Keratinocyte (primary cell): ENCODE measurements around the gene ERBB3. TPM values are rescaled to one million over a fixed set of nuclear protein-coding genes. Genes with fewer than 3 reads are reported as not detected.

Experiments
- DNase-seq: peaks from one replicate; pipeline ENCODE4 v3.0.0-alpha.2; 2011; ENCODE audit warnings: low read depth, missing footprints, low spot score
- FAIRE-seq: peaks from 2 replicates; lab custom pipeline; 2011; peaks lifted over from hg19 to GRCh38; lab: Jason Lieb, UNC
- H2AFZ ChIP-seq: 2 replicates; pipeline ENCODE4 v1.6.0; 2012; ENCODE audit warnings: low read length, control low read depth, inconsistent platforms; ENCODE audit not compliant: control insufficient read depth
- H3K27ac ChIP-seq: 2 replicates; pipeline ENCODE4 v1.5.1; 2011; ENCODE audit warnings: low read length; ENCODE audit not compliant: control insufficient read depth, insufficient read depth
- H3K27me3 ChIP-seq: 3 replicates; pipeline ENCODE4 v1.6.0; 2011; ENCODE audit warnings: low read length; ENCODE audit not compliant: control insufficient read depth, insufficient read depth; ENCODE audit errors: extremely low read depth
- H3K36me3 ChIP-seq, 2 experiments: 2 replicates in 1 of 2; 3 replicates in 1 of 2; pipeline ENCODE4 v1.5.1; 2011; ENCODE audit warnings: low read length in 2 of 2, mild to moderate bottlenecking in 1 of 2; ENCODE audit not compliant: control insufficient read depth in 2 of 2, insufficient read depth in 2 of 2; ENCODE audit errors: extremely low read depth in 1 of 2
- H3K4me1 ChIP-seq: 3 replicates; pipeline ENCODE4 v1.5.1; 2011; ENCODE audit warnings: low read length; ENCODE audit not compliant: control insufficient read depth, insufficient read depth; ENCODE audit errors: extremely low read depth
- H3K4me2 ChIP-seq: 3 replicates; pipeline ENCODE4 v1.6.0; 2011; ENCODE audit warnings: low read depth, low read length; ENCODE audit not compliant: control insufficient read depth, insufficient read depth; ENCODE audit errors: extremely low read depth
- H3K4me3 ChIP-seq, 3 experiments: fragments of 200-600 bp in 1 of 3; sonication (generic) in 1 of 3; 2 replicates in 2 of 3; 3 replicates in 1 of 3; pipeline ENCODE4 v1.5.1; 2011 to 2016; ENCODE audit warnings: low read length in 3 of 3, mild to moderate bottlenecking in 3 of 3, control low read depth in 2 of 3, inconsistent platforms in 1 of 3, low read depth in 1 of 3, mixed read lengths in 1 of 3, mixed run types in 1 of 3, moderate library complexity in 1 of 3; ENCODE audit not compliant: control insufficient read depth in 2 of 3, insufficient read depth in 2 of 3; ENCODE audit errors: extremely low read depth in 1 of 3
- H3K79me2 ChIP-seq: 2 replicates; pipeline ENCODE4 v1.6.0; 2012; ENCODE audit warnings: low read length; ENCODE audit not compliant: control insufficient read depth, insufficient read depth
- H3K9ac ChIP-seq: 3 replicates; pipeline ENCODE4 v1.6.0; 2011; ENCODE audit warnings: low read length; ENCODE audit not compliant: control insufficient read depth, insufficient read depth; ENCODE audit errors: extremely low read depth
- H3K9me1 ChIP-seq: 3 replicates; pipeline ENCODE4 v1.6.0; 2011; ENCODE audit warnings: low read length; ENCODE audit not compliant: control insufficient read depth, insufficient read depth; ENCODE audit errors: extremely low read depth
- H3K9me3 ChIP-seq: 2 replicates; pipeline ENCODE4 v1.5.1; 2012; ENCODE audit warnings: low read depth, low read length; ENCODE audit not compliant: control insufficient read depth
- H4K20me1 ChIP-seq: 3 replicates; pipeline ENCODE4 v1.6.0; 2011; ENCODE audit warnings: low read length; ENCODE audit not compliant: control insufficient read depth, insufficient read depth; ENCODE audit errors: extremely low read depth
- CTCF ChIP-seq, 3 experiments: IDR thresholded peaks in 1 of 3; conservative IDR thresholded peaks in 1 of 3; optimal IDR thresholded peaks in 1 of 3; 2 replicates in 2 of 3; 3 replicates in 1 of 3; pipeline versions ENCODE3 to v1.5.1; 2011; ENCODE audit warnings: low read length in 3 of 3, mild to moderate bottlenecking in 3 of 3, moderate library complexity in 2 of 3, control low read depth in 1 of 3, inconsistent platforms in 1 of 3; ENCODE audit not compliant: insufficient read depth in 2 of 3; ENCODE audit errors: extremely low read depth in 1 of 3
- EZH2 ChIP-seq: IDR thresholded peaks from one replicate; pipeline ENCODE4 v1.6.1; 2012; ENCODE audit warnings: inconsistent platforms, mild to moderate bottlenecking, low read length, moderate library complexity
- dilution Hi-C: fragments of 300-500 bp; cut with MboI; formaldehyde crosslinking; loops from one replicate; pipeline ENCODE4 v1.7.0; 2020; ENCODE audit warnings: low sequenced_read_pairs; ENCODE audit not compliant: extremely low pct_ligation_motif_present
- polyA plus RNA-seq, 5 experiments: library from polyadenylated mRNA; depleted of rRNA in 3 of 5; stranded (reverse) in 3 of 5; stranded (forward) in 1 of 5; unstranded in 1 of 5; fragments of >200 nt; gene quantifications; 1 replicate in 1 of 5; 2 replicates in 3 of 5; 3 replicates in 1 of 5; pipeline versions ENCODE4 v1.2.1 to v1.2.3, GENCODE V29; 2011 to 2012; ENCODE audit warnings: missing spikeins in 2 of 5, low read depth in 1 of 5, low replicate concordance in 1 of 5

ERBB3 gene
- polyA plus RNA-seq, 1 donor (not counting 4 experiments of a cell fraction or from before 2014, with no cell fraction given), result 16.4 TPM

- Histone ChIP-seq H3K9ac (no peak overlapping the region), H2AFZ (no peak overlapping the region), H3K4me2 (no peak overlapping the region), H3K9me1 (no peaks in the 10 kb centered on the region), H3K9me3 (no peaks in the 10 kb centered on the region), H3K27ac (no peak overlapping the region), H3K27me3 (no peaks in the 10 kb centered on the region), H3K79me2 (no peaks in the 10 kb centered on the region), H3K36me3 (peaks cover 4 to 11% of the 10 kb centered on the region in 2 experiments), H4K20me1 (no peaks in the 10 kb centered on the region), H3K4me3 (no peak overlapping the region), H3K4me1 (peaks cover 16% of the 10 kb centered on the region)
- TF ChIP-seq CTCF (optimal IDR thresholded peaks at IDR 0.05 in 1 of 3, IDR thresholded peaks at IDR 0.05 in 1 of 3, conservative IDR thresholded peaks at IDR 0.05 in 1 of 3; ENCODE audit: extremely low read depth in 1 of 3, insufficient read depth in 2 of 3, low read length in 3 of 3), result no peak
- TF ChIP-seq EZH2, result no peak
- DNase-seq, result no peak
- FAIRE-seq, result no peak
- dilution Hi-C loops, result no loop called here
These were observed 3.0 kb downstream of the ERBB3 start for GRCh38 chr12:56082967-56083366.

- Histone ChIP-seq H3K9me1 (no peaks in the 10 kb centered on the region), H3K79me2 (no peaks in the 10 kb centered on the region), H3K4me2 (no peak overlapping the region), H3K4me1 (peaks cover 16% of the 10 kb centered on the region), H3K27ac (no peak overlapping the region), H3K36me3 (peaks cover 4 to 15% of the 10 kb centered on the region in 2 experiments), H3K27me3 (no peaks in the 10 kb centered on the region), H3K9me3 (no peaks in the 10 kb centered on the region), H2AFZ (no peak overlapping the region), H3K9ac (no peak overlapping the region), H4K20me1 (no peaks in the 10 kb centered on the region), H3K4me3 (no peak overlapping the region)
- DNase-seq (no peak), FAIRE-seq (no peak)
- no peak for TF ChIP-seq EZH2
- peak; percentile 52 to 57 (median 56) for TF ChIP-seq CTCF (optimal IDR thresholded peaks at IDR 0.05 in 1 of 3, IDR thresholded peaks at IDR 0.05 in 1 of 3, conservative IDR thresholded peaks at IDR 0.05 in 1 of 3; ENCODE audit: extremely low read depth in 1 of 3, insufficient read depth in 2 of 3, low read length in 3 of 3)
- dilution Hi-C loops, result no loop called here
These were observed 5.1 kb downstream of the ERBB3 start for GRCh38 chr12:56084958-56085543.
